Subcutaneous abdominal adipose tissue (tissue), 5 donors: ENCODE results near the gene PDE1A.

Experiments used
- H3K27ac ChIP-seq: one replicate; pipeline ENCODE4 v1.7.0; 2013; ENCODE audit warnings: low read depth, mild to moderate bottlenecking, inconsistent platforms, low read length, moderate library complexity
- H3K27me3 ChIP-seq, 5 donors: one replicate each; pipeline ENCODE4 v1.7.0; 2013; ENCODE audit warnings: low read length in 5 of 5, inconsistent platforms in 1 of 5; ENCODE audit not compliant: control insufficient read depth in 5 of 5, insufficient read depth in 4 of 5
- H3K36me3 ChIP-seq, 5 donors: one replicate each; pipeline ENCODE4 v1.7.0; 2013; ENCODE audit warnings: low read length in 5 of 5; ENCODE audit not compliant: control insufficient read depth in 5 of 5, insufficient read depth in 5 of 5
- H3K4me1 ChIP-seq, 5 donors: one replicate each; pipeline ENCODE4 v1.7.0; 2013; ENCODE audit warnings: low read length in 5 of 5, mild to moderate bottlenecking in 3 of 5, moderate library complexity in 1 of 5; ENCODE audit not compliant: control insufficient read depth in 5 of 5, insufficient read depth in 5 of 5
- H3K4me3 ChIP-seq, 5 donors: one replicate each; pipeline ENCODE4 v1.7.0; 2013; ENCODE audit warnings: low read length in 5 of 5, low read depth in 1 of 5
- H3K9ac ChIP-seq, 5 donors: one replicate each; pipeline ENCODE4 v1.7.0; 2013; ENCODE audit warnings: low read length in 5 of 5, mild to moderate bottlenecking in 4 of 5, moderate library complexity in 3 of 5
- H3K9me3 ChIP-seq, 5 donors: one replicate each; pipeline ENCODE4 v1.7.0; 2013; ENCODE audit warnings: low read length in 5 of 5; ENCODE audit not compliant: control insufficient read depth in 5 of 5
- donor health status: healthy.
- donor health status: healthy.
- donor health status: healthy.
- donor health status: healthy.
- donor health status: healthy.

The PDE1A gene

DNA sequence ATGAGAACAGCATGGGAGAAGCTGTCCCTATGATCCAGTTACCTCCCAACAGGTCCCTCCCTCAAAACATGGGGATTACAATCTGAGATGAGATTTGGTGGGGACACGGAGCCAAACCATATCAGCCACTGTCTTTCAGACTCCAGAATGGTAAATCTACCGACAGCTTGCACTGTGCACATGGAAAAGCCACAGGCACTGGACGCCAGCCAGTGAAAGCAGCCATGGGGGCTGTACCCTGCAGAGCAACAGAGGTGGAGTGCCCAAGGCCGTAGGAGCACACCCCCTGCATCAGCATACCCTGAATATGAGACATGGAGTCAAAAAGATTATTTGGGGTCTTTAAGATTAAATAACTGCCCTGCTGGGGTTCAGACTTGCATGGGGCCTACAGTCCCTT lies 218.4 kb downstream of the PDE1A start:
- Histone ChIP-seq H3K27ac (no peak overlapping the region), H3K9ac (no peak overlapping the region), H3K36me3 (no peaks in the 10 kb centered on the region), H3K9me3 (no peaks in the 10 kb centered on the region), H3K27me3 (no peaks in the 10 kb centered on the region), H3K4me1 (no peaks in the 10 kb centered on the region), H3K4me3 (no peak overlapping the region)

DNA sequence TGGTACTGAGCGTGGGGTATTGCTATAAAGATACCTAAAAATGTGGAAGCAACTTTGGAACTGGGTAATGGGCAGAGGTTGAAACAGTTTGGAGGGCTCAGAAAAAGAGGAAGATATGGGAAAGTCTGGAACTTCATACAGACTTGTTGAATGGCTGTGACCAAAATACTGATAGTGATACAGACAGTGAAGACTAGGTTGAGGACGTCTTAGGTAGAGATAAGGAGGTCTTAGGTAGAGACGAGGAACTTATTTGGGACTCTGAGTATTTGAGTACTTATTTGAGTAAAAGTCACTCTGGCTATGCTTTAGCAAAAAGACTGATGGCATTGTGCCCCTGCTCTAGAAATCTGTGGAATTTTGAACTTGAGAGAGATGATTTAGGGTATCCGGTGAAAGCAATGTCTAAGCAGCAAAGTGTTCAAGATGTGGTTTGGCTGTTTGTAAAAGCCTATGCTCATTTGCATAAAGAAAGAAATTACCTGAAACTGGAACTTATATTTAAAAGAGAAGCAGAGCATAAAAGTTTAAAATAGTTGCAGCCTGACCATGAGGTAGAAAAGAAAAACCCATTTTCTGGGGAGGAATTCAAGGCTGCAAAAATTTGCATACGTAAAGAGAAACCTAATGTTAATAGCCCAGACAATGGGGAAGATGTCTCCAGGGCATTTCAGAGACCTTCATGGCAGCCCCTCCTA lies 219.6 kb downstream of the PDE1A start:
- Histone ChIP-seq H3K4me1 (no peaks in the 10 kb centered on the region), H3K9ac (no peak overlapping the region), H3K27ac (no peak overlapping the region), H3K9me3 (no peaks in the 10 kb centered on the region), H3K36me3 (no peaks in the 10 kb centered on the region), H3K4me3 (no peak overlapping the region), H3K27me3 (no peaks in the 10 kb centered on the region)

DNA sequence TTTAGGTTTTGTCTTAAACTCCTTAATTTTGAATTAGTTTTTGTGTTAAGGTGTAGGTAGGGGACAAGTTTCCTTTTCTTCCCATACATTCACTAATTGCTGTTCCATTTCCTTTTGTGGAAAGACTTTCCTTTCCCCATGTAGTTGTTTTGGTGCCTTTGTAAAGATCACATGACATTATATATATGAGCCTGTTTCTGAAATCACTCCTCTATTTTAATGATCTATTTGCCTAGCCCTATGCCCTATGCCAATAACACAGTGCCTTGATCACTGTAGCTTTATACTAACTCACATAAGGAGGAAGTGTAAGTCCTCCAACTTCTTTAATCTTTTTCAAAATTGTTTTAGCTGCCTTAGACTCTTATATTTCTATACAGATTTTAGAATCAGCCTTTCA lies 229.3 kb downstream of the PDE1A start:
- Histone ChIP-seq H3K9ac (no peak overlapping the region), H3K9me3 (no peaks in the 10 kb centered on the region), H3K4me1 (no peaks in the 10 kb centered on the region), H3K4me3 (no peak overlapping the region), H3K27ac (no peak overlapping the region), H3K36me3 (peaks cover 0 to 2% (median 0%) of the 10 kb centered on the region in 5 donors), H3K27me3 (no peaks in the 10 kb centered on the region)

DNA sequence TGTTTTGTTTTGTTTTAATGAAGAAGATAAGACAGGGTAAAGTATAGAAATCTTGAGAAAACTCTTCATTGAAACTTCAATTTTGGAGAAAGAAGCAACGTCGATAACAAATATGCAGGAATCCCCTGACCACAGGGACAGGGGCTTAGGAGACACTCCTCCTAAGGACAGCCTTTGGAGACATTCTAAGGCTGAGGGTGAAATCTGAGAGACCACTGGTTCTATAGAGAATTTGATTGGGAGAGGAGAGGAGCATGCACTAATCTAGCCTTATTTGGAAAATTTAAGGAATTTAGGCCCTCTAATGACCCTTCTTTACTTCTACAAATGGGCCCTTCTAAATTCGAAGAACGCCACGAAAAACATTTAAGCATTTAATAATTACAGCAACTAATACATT lies 233.5 kb downstream of the PDE1A start:
- Histone ChIP-seq H3K9me3 (no peaks in the 10 kb centered on the region), H3K36me3 (no peaks in the 10 kb centered on the region), H3K27ac (no peak overlapping the region), H3K27me3 (no peaks in the 10 kb centered on the region), H3K4me1 (no peaks in the 10 kb centered on the region), H3K9ac (no peak overlapping the region), H3K4me3 (no peak overlapping the region)

DNA sequence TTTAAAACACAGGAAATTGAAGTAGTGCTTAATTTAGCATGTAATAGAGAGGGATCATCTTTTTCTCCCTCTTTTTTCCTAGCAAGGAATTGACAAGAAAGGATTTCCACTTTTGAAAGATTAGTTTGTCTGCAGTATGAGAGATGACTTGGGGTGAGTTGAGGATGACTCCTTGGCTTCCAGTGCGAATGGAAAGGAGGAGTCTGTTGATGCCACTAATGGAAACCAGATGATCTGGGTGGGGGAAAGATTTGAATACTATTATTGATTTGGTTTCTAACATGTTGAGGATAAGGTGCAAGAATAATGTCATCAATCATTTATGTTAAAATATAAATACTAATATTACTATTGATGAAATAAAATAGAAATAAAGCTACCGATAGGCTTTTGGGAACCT lies 235.8 kb downstream of the PDE1A start:
- H3K36me3 ChIP-seq = no peaks in the 10 kb centered on the region
- H3K9me3 ChIP-seq = no peaks in the 10 kb centered on the region
- no peak overlapping the region for H3K4me3 ChIP-seq
- no peak overlapping the region for H3K9ac ChIP-seq
- H3K4me1 ChIP-seq = no peaks in the 10 kb centered on the region
- no peaks in the 10 kb centered on the region for H3K27me3 ChIP-seq
- H3K27ac ChIP-seq = no peak overlapping the region

DNA sequence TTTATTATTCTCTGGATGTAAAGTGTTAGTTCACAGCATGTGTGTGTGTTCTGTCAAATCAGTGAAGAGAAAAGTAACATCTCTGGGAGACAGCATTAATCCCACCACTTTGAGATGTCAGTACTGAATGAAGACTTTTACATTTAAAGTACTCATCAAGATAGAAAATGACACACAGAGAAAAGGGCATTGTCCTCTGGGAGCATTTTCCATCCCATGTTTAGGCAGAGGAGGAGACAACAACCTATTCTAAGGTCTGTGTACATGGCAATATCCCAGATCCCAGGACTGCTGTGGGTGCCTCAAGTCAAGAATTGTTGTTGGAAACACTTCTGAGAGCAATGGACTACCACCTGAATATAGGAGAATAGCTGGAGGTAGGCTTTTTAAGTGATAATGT lies 239.7 kb downstream of the PDE1A start:
- H3K4me1 ChIP-seq = no peaks in the 10 kb centered on the region
- H3K4me3 ChIP-seq = no peak overlapping the region
- no peak overlapping the region for H3K27ac ChIP-seq
- no peak overlapping the region for H3K9ac ChIP-seq
- no peaks in the 10 kb centered on the region for H3K27me3 ChIP-seq
- H3K9me3 ChIP-seq = peaks cover 0 to 9% (median 2%) of the 10 kb centered on the region in 5 donors
- H3K36me3 ChIP-seq = no peaks in the 10 kb centered on the region

DNA sequence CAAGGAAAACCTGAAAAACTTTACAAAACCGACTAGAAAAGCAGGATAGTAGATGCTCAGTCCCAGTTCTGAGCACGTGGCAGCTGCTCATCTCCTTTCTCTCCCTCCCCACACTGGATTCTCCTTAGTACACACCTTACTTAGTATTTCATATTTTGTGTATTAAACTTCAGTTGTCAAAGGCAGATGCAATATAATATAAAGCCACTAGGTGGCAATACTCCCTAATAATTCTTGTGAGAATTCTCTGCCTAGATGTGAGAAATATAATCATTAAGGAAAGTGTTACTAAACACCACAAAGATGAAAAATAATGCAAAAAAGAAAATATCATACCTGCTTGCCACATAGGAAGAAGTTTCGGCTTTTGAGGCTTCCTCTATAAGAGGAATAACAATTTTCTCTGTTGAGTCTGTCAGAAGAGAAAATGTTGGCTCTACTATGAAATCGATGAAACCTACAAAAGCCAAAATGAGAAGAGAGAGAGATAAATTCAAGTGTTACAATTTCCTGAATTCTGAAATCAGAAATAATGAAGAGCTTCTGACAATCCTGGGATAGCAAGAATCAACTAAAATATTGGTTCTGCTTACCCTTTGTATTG lies 240.6 kb downstream of the PDE1A start:
- H3K4me3 ChIP-seq = no peak overlapping the region
- H3K4me1 ChIP-seq = no peaks in the 10 kb centered on the region
- no peak overlapping the region for H3K9ac ChIP-seq
- H3K27ac ChIP-seq = no peak overlapping the region
- no peaks in the 10 kb centered on the region for H3K27me3 ChIP-seq
- H3K9me3 ChIP-seq = peaks cover 0 to 9% (median 2%) of the 10 kb centered on the region in 5 donors
- H3K36me3 ChIP-seq = no peaks in the 10 kb centered on the region

DNA sequence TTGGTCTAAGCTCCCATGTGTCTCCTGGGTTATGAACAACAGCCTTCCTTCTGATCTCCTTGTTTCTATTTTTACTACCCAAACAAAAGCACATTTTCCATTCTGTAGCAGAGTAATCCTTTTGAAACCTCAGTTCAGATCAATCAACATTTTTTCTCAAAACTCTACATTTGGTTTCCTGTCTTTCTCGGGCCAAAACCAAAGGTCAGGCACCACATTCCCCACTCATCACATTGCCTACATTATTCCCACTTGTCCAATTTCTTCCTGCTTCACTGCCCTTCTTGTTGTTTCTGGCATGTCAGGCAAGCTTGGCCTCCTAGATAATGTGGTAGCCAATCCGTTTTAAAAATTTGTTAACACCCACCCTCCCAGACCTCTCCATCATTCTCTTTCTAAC lies 244.4 kb downstream of the PDE1A start:
- no peak overlapping the region for H3K27ac ChIP-seq

DNA sequence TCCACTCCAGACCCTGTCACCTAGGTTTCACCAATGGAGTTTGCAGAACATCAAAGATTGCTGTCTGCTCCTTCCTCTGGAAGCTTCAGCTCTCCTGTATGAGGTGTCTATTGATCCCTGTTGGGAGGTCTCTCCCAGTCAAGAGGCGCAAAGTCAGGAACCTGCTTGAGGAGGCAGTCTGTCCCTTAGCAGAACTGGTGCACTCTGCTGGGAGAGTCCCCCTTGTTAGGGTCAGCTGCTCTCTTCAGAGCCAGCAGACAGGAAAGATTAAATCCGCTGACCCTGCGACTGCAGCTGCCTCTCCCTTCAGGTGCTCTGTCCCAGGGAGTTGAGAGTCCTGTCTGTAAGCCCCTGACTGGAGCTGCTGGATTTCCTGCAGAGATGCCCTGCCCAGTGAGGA lies 245.5 kb downstream of the PDE1A start:
- no peak overlapping the region for H3K4me3 ChIP-seq

More for the DNA sequence above, 244.4 kb downstream of the PDE1A start:
- H3K4me1 ChIP-seq = no peaks in the 10 kb centered on the region
- no peak overlapping the region for H3K9ac ChIP-seq
- H3K36me3 ChIP-seq = no peaks in the 10 kb centered on the region
- H3K4me3 ChIP-seq = no peak overlapping the region
- peaks cover 0 to 9% (median 2%) of the 10 kb centered on the region in 5 donors for H3K9me3 ChIP-seq
- no peaks in the 10 kb centered on the region for H3K27me3 ChIP-seq

DNA sequence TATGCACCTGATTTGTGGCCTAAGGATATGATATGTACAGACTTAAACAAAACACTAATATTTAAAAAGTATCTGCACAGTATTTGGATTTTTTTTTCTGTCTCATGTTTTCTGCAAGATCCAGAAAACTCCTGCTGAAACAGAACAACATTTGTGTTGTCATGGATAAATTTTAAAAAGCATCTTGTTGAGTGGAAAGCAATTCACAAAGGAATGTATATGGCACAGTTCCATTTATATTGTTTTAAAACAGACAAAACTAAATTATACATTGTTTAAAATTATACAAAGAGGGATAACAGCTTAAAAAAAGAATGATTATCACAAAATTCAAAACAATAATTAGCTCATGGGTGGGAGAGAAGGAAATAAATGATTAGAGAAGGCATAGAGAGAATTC lies 247.7 kb downstream of the PDE1A start:
- peaks cover 0 to 8% (median 2%) of the 10 kb centered on the region in 5 donors for H3K9me3 ChIP-seq
- no peak overlapping the region for H3K9ac ChIP-seq
- no peak overlapping the region for H3K27ac ChIP-seq
- no peaks in the 10 kb centered on the region for H3K36me3 ChIP-seq
- H3K4me3 ChIP-seq = no peak overlapping the region
- no peaks in the 10 kb centered on the region for H3K27me3 ChIP-seq
- no peaks in the 10 kb centered on the region for H3K4me1 ChIP-seq

More for the DNA sequence above, 245.5 kb downstream of the PDE1A start:
- H3K4me1 ChIP-seq = no peaks in the 10 kb centered on the region
- no peaks in the 10 kb centered on the region for H3K36me3 ChIP-seq
- H3K9me3 ChIP-seq = peaks cover 0 to 9% (median 2%) of the 10 kb centered on the region in 5 donors
- no peak overlapping the region for H3K27ac ChIP-seq
- no peak overlapping the region for H3K9ac ChIP-seq
- no peaks in the 10 kb centered on the region for H3K27me3 ChIP-seq
